ENCODE results near the gene DCAF10. TPM values are rescaled to one million over a fixed set of nuclear protein-coding genes. Genes with fewer than 3 reads are reported as not detected.

The DCAF10 gene
- total RNA-seq, 4 donors from 2014 or later, result 23.4 to 84.2 (median 32.8) TPM

- H3K9me3 ChIP-seq, result no peaks in the 10 kb centered on the region
- DNase-seq, result no peak
- TF ChIP-seq CTCF (IDR thresholded peaks at IDR 0.05) (no peak), POLR2A (IDR thresholded peaks at IDR 0.05) (no peak)
- H3K27me3 ChIP-seq, result no peaks in the 10 kb centered on the region
- H3K27ac ChIP-seq, result no peak overlapping the region
- peaks cover 0 to 13% (median 0%) of the 10 kb centered on the region in 3 donors for H3K36me3 ChIP-seq
- no peak overlapping the region for H3K4me3 ChIP-seq
- H3K4me1 ChIP-seq, result peaks cover 0 to 7% (median 0%) of the 10 kb centered on the region in 4 donors
Measured at GRCh38 chr9:37787059-37787458, 13.5 kb upstream of the DCAF10 start.

- peaks cover 0 to 7% (median 0%) of the 10 kb centered on the region in 4 donors for H3K4me1 ChIP-seq
- H3K9me3 ChIP-seq, result no peaks in the 10 kb centered on the region
- H3K27ac ChIP-seq, result no peak overlapping the region
- H3K27me3 ChIP-seq, result no peaks in the 10 kb centered on the region
- no peak for TF ChIP-seq POLR2A (IDR thresholded peaks at IDR 0.05)
- TF ChIP-seq CTCF (IDR thresholded peaks at IDR 0.05), result no peak
- no peak for DNase-seq
- H3K4me3 ChIP-seq, result no peak overlapping the region
- H3K36me3 ChIP-seq, result peaks cover 0 to 2% (median 0%) of the 10 kb centered on the region in 3 donors
Measured at GRCh38 chr9:37788332-37788731, 12.3 kb upstream of the DCAF10 start.

GRCh38 chr9:37790096-37790495, 10.5 kb upstream of the DCAF10 start:
- no peaks in the 10 kb centered on the region for H3K36me3 ChIP-seq
- no peak overlapping the region for H3K4me3 ChIP-seq
- no peak overlapping the region for H3K27ac ChIP-seq
- no peaks in the 10 kb centered on the region for H3K4me1 ChIP-seq
- TF ChIP-seq POLR2A (IDR thresholded peaks at IDR 0.05), result no peak
- no peak for TF ChIP-seq CTCF (IDR thresholded peaks at IDR 0.05)
- no peak for DNase-seq
- no peaks in the 10 kb centered on the region for H3K27me3 ChIP-seq
- no peaks in the 10 kb centered on the region for H3K9me3 ChIP-seq

GRCh38 chr9:37792122-37792521, 8.5 kb upstream of the DCAF10 start:
- no peak overlapping the region for H3K27ac ChIP-seq
- H3K4me1 ChIP-seq, result no peaks in the 10 kb centered on the region
- no peaks in the 10 kb centered on the region for H3K27me3 ChIP-seq
- no peak overlapping the region for H3K4me3 ChIP-seq
- no peak for TF ChIP-seq CTCF (IDR thresholded peaks at IDR 0.05)
- no peak for TF ChIP-seq POLR2A (IDR thresholded peaks at IDR 0.05)
- H3K9me3 ChIP-seq, result no peaks in the 10 kb centered on the region
- H3K36me3 ChIP-seq, result no peaks in the 10 kb centered on the region
- no peak for DNase-seq

GRCh38 chr9:37796232-37796631, 4.4 kb upstream of the DCAF10 start:
- no peak for DNase-seq
- TF ChIP-seq CTCF (IDR thresholded peaks at IDR 0.05) (no peak), POLR2A (IDR thresholded peaks at IDR 0.05) (no peak)
- Histone ChIP-seq H3K4me1 (peaks cover 0 to 7% (median 2%) of the 10 kb centered on the region in 4 donors), H3K4me3 (no peak overlapping the region), H3K27me3 (no peaks in the 10 kb centered on the region), H3K27ac (no peak overlapping the region), H3K9me3 (no peaks in the 10 kb centered on the region), H3K36me3 (no peaks in the 10 kb centered on the region)

- Histone ChIP-seq H3K27me3 (no peaks in the 10 kb centered on the region), H3K4me3 (no peak overlapping the region), H3K36me3 (no peaks in the 10 kb centered on the region), H3K9me3 (no peaks in the 10 kb centered on the region), H3K27ac (no peak overlapping the region), H3K4me1 (peaks cover 0 to 24% (median 14%) of the 10 kb centered on the region in 4 donors)
- TF ChIP-seq POLR2A (IDR thresholded peaks at IDR 0.05) (no peak), CTCF (IDR thresholded peaks at IDR 0.05) (no peak)
- no peak for DNase-seq
Measured at GRCh38 chr9:37798677-37799076, 1.9 kb upstream of the DCAF10 start.

All from Peyer's patch (tissue), 4 donors.